NCI-H2081 (cell line): ENCODE measurements around the gene ATP6V1C2.
"Not testable (repeated sequence)": the region's sequence is repeated elsewhere in the genome, so short reads cannot be mapped to it uniquely, and the experiment has no call there.

ENCODE experiments used
- DNase-seq, 2 experiments: peaks; one replicate each; lab custom pipeline; 2025; lab: John Stamatoyannopoulos, UW

ATP6V1C2 gene

GRCh38 chr2:10768063-10768507, 46.7 kb downstream of the ATP6V1C2 start:
- no peak for DNase-seq

GRCh38 chr2:10770956-10771750, 49.7 kb downstream of the ATP6V1C2 start:
- DNase-seq = no peak

- no peak for DNase-seq
Observed at GRCh38 chr2:10771786-10772185, 50.4 kb downstream of the ATP6V1C2 start.

GRCh38 chr2:10772201-10772867, 50.9 kb downstream of the ATP6V1C2 start:
- DNase-seq = no peak

GRCh38 chr2:10772868-10773215, 51.4 kb downstream of the ATP6V1C2 start:
- no peak for DNase-seq

GRCh38 chr2:10773821-10774341, 52.5 kb downstream of the ATP6V1C2 start:
- no peak for DNase-seq

GRCh38 chr2:10774394-10774793, 53.0 kb downstream of the ATP6V1C2 start:
- DNase-seq = no peak

- DNase-seq = no peak
Observed at GRCh38 chr2:10775021-10775780, 53.8 kb downstream of the ATP6V1C2 start.

GRCh38 chr2:10775831-10776230, 54.4 kb downstream of the ATP6V1C2 start:
- no peak for DNase-seq

GRCh38 chr2:10776231-10776977, 55.0 kb downstream of the ATP6V1C2 start:
- DNase-seq = peak in 1 of 2 experiments; percentile 25

GRCh38 chr2:10777111-10777841, 55.8 kb downstream of the ATP6V1C2 start:
- no peak for DNase-seq

- no peak for DNase-seq
Observed at GRCh38 chr2:10777842-10778723, 56.7 kb downstream of the ATP6V1C2 start.

GRCh38 chr2:10778724-10779115, 57.3 kb downstream of the ATP6V1C2 start:
- DNase-seq = no peak

- DNase-seq = no peak
Observed at GRCh38 chr2:10779776-10780490, 58.5 kb downstream of the ATP6V1C2 start.

- no peak for DNase-seq
Observed at GRCh38 chr2:10780491-10780820, 59.0 kb downstream of the ATP6V1C2 start.

GRCh38 chr2:10780821-10781220, 59.4 kb downstream of the ATP6V1C2 start:
- DNase-seq = not testable (repeated sequence)

- DNase-seq = no peak
Observed at GRCh38 chr2:10781746-10782145, 60.3 kb downstream of the ATP6V1C2 start.

GRCh38 chr2:10783421-10783820, 62.0 kb downstream of the ATP6V1C2 start:
- DNase-seq = no peak

- no peak for DNase-seq
Observed at GRCh38 chr2:10784719-10785118, 63.3 kb downstream of the ATP6V1C2 start.

- no peak for DNase-seq
Observed at GRCh38 chr2:10785260-10785659, 63.8 kb downstream of the ATP6V1C2 start.
